A549 (cell line): Measurements from ENCODE around the gene ADO. TPM values are rescaled to one million over a fixed set of nuclear protein-coding genes. Genes with fewer than 3 reads are reported as not detected.

Experiments used
- ATAC-seq, 2 experiments: fragments of 200-7000 bp in 1 of 2; fragments of >200 bp in 1 of 2; cut with Nextera tagmentation in 1 of 2; cut with Tn5 transposase in 1 of 2; 3 replicates each; pipeline versions ENCODE4 v1.8.0 to v1.9.1; 2018 to 2020; ENCODE audit warnings: mild to moderate bottlenecking in 1 of 2, moderate library complexity in 1 of 2
- CTCF ChIA-PET: fragments of 300-600 bp; sonication (Branson Sonifier 250); formaldehyde crosslinking; extraction: SDS; loops from one replicate; lab custom pipeline; 2021; ENCODE audit warnings: antibody characterized with exemption, inconsistent platforms; lab: Yijun Ruan, JAX
- POLR2A ChIA-PET: fragments of 350-600 bp; formaldehyde crosslinking; extraction: SDS; loops from one replicate; lab custom pipeline; 2021; ENCODE audit warnings: antibody characterized with exemption, inconsistent platforms; lab: Yijun Ruan, JAX
- DNase-seq, 2 experiments: peaks; one replicate each; pipeline versions ENCODE4 v3.0.0 to v3.0.0-alpha.2; 2011 to 2016; ENCODE audit warnings: low read depth in 1 of 2, low spot score in 1 of 2
- FAIRE-seq: peaks from 2 replicates; lab custom pipeline; 2011; peaks lifted over from hg19 to GRCh38; lab: Jason Lieb, UNC
- H3K27ac ChIP-seq, 2 experiments: fragments of >200 bp; sonication (Bioruptor Twin); formaldehyde crosslinking; 3 replicates each; pipeline ENCODE4 v1.5.1; 2016 to 2017
- H3K4me1 ChIP-seq: fragments of >200 bp; sonication (Bioruptor Twin); formaldehyde crosslinking; 3 replicates; pipeline ENCODE4 v1.6.1; 2016
- H3K4me2 ChIP-seq: fragments of >200 bp; sonication (Bioruptor Twin); formaldehyde crosslinking; 3 replicates; pipeline ENCODE4 v1.6.1; 2016
- H3K4me3 ChIP-seq: fragments of >200 bp; sonication (Bioruptor Twin); formaldehyde crosslinking; 3 replicates; pipeline ENCODE4 v1.5.1; 2016
- H3K9me3 ChIP-seq: fragments of >200 bp; sonication (Bioruptor Twin); formaldehyde crosslinking; 3 replicates; pipeline ENCODE4 v1.6.1; 2016
- BCL3 ChIP-seq: fragments of >200 bp; sonication (Bioruptor Twin); formaldehyde crosslinking; IDR thresholded peaks from 3 replicates; pipeline ENCODE4 v1.6.1; 2016
- BHLHE40 ChIP-seq: IDR thresholded peaks from 2 replicates; pipeline ENCODE4 v1.6.1; 2012; ENCODE audit warnings: low read depth, low read length, inconsistent platforms
- CBX2 ChIP-seq: fragments of 200-600 bp; sonication (generic); IDR thresholded peaks from 2 replicates; pipeline ENCODE4 v1.6.1; 2016; ENCODE audit warnings: low read depth, mild to moderate bottlenecking, borderline replicate concordance
- CBX8 ChIP-seq: fragments of 200-600 bp; sonication (generic); IDR thresholded peaks from 2 replicates; pipeline ENCODE4 v1.6.1; 2016
- CHD2 ChIP-seq: fragments of 150-350 bp; IDR thresholded peaks from 2 replicates; pipeline ENCODE4 v1.6.1; 2014; ENCODE audit warnings: low read length; ENCODE audit not compliant: partially characterized antibody
- CTCF ChIP-seq: fragments of >200 bp; sonication (Bioruptor Twin); formaldehyde crosslinking; IDR thresholded peaks from 3 replicates; pipeline ENCODE4 v1.5.1; 2016
- EHF ChIP-seq: fragments of 250-450 bp; sonication (Bioruptor Pico); IDR thresholded peaks from 2 replicates; pipeline ENCODE4 v1.5.0; 2020; ENCODE audit warnings: mild to moderate bottlenecking
- EP300 ChIP-seq, 2 experiments: fragments of >200 bp; sonication (Bioruptor Twin); formaldehyde crosslinking; IDR thresholded peaks; 2 replicates in 1 of 2; 3 replicates in 1 of 2; pipeline ENCODE4 v1.6.1; 2016 to 2017
- ESRRA ChIP-seq: fragments of 150-350 bp; IDR thresholded peaks from 2 replicates; pipeline ENCODE4 v1.6.1; 2014; ENCODE audit warnings: mild to moderate bottlenecking, low read length, borderline replicate concordance
- FOSL2 ChIP-seq, 2 experiments: fragments of 450-650 bp in 1 of 2; fragments of >200 bp in 1 of 2; sonication (Bioruptor Twin) in 1 of 2; formaldehyde crosslinking; IDR thresholded peaks; 2 replicates each; pipeline versions ENCODE4 v1.5.0 to v1.6.1; 2016 to 2020; ENCODE audit warnings: mild to moderate bottlenecking in 1 of 2, moderate library complexity in 1 of 2
- HEYL ChIP-seq: fragments of 250-450 bp; sonication (Bioruptor Pico); IDR thresholded peaks from 2 replicates; pipeline ENCODE4 v1.8.0; 2021; ENCODE audit warnings: mild to moderate bottlenecking, moderate library complexity
- HOXA7 ChIP-seq: fragments of 250-450 bp; sonication (Bioruptor Pico); IDR thresholded peaks from 2 replicates; pipeline ENCODE4 v1.5.0; 2020; ENCODE audit warnings: mild to moderate bottlenecking, moderate library complexity
- HOXB5 ChIP-seq: fragments of 250-450 bp; sonication (Bioruptor Pico); IDR thresholded peaks from 2 replicates; pipeline ENCODE4 v1.5.0; 2020; ENCODE audit warnings: mild to moderate bottlenecking, moderate library complexity
- JUN ChIP-seq, 2 experiments: fragments of >200 bp; sonication (Bioruptor Twin); formaldehyde crosslinking; IDR thresholded peaks; 2 replicates in 1 of 2; 3 replicates in 1 of 2; pipeline ENCODE4 v1.6.1; 2016 to 2017
- KDM5A ChIP-seq: fragments of 200-600 bp; sonication (generic); IDR thresholded peaks from 2 replicates; pipeline ENCODE4 v1.6.1; 2016; ENCODE audit warnings: antibody characterized with exemption, mild to moderate bottlenecking
- MAFK ChIP-seq: fragments of 450-650 bp; IDR thresholded peaks from 2 replicates; pipeline ENCODE4 v1.6.1; 2014; ENCODE audit not compliant: partially characterized antibody
- MYC ChIP-seq: IDR thresholded peaks from 2 replicates; pipeline ENCODE4 v1.6.1; 2012; ENCODE audit warnings: mild to moderate bottlenecking, inconsistent platforms, low read length, improper control_type of control experiment, borderline replicate concordance
- NFE2L2 ChIP-seq: fragments of 150-350 bp; conservative IDR thresholded peaks from 2 replicates; pipeline ENCODE4 v1.6.1; 2014; ENCODE audit warnings: low read length
- PHF8 ChIP-seq: fragments of 200-600 bp; sonication (generic); IDR thresholded peaks from 2 replicates; pipeline ENCODE4 v1.6.1; 2016; ENCODE audit warnings: low read depth, mild to moderate bottlenecking, antibody characterized with exemption, moderate library complexity, borderline replicate concordance
- POLR2AphosphoS2 ChIP-seq: conservative IDR thresholded peaks from 2 replicates; pipeline ENCODE4 v1.6.1; 2012; ENCODE audit warnings: low read length, improper control_type of control experiment, inconsistent platforms
- RAD21 ChIP-seq, 2 experiments: fragments of >200 bp in 1 of 2; sonication (Bioruptor Twin) in 1 of 2; formaldehyde crosslinking in 1 of 2; IDR thresholded peaks in 1 of 2; conservative IDR thresholded peaks in 1 of 2; 2 replicates in 1 of 2; 3 replicates in 1 of 2; pipeline ENCODE4 v1.6.1; 2012 to 2018; ENCODE audit warnings: inconsistent platforms in 1 of 2
- RCOR1 ChIP-seq: fragments of 150-350 bp; IDR thresholded peaks from 2 replicates; pipeline ENCODE4 v1.6.1; 2014; ENCODE audit warnings: antibody characterized with exemption, low read length, low read depth
- SREBF2 ChIP-seq: fragments of 450-650 bp; IDR thresholded peaks from 2 replicates; pipeline ENCODE4 v1.6.1; 2014; ENCODE audit warnings: mild to moderate bottlenecking, moderate library complexity
- TFCP2L1 ChIP-seq: fragments of 250-450 bp; sonication (Bioruptor Pico); IDR thresholded peaks from 2 replicates; pipeline ENCODE4 v1.5.0; 2021; ENCODE audit warnings: mild to moderate bottlenecking
- TP53 ChIP-seq: fragments of 250-450 bp; sonication (Bioruptor Pico); IDR thresholded peaks from 2 replicates; pipeline ENCODE4 v1.5.0; 2021; ENCODE audit warnings: mild to moderate bottlenecking, moderate library complexity
- ZNF302 ChIP-seq: fragments of 250-450 bp; sonication (Bioruptor Pico); IDR thresholded peaks from 2 replicates; pipeline ENCODE4 v1.9.0; 2021; ENCODE audit warnings: inconsistent platforms, mild to moderate bottlenecking, moderate library complexity
- ZSCAN20 ChIP-seq: fragments of 250-450 bp; sonication (Bioruptor Pico); IDR thresholded peaks from 2 replicates; pipeline ENCODE4 v1.8.0; 2022; ENCODE audit warnings: mild to moderate bottlenecking, moderate library complexity
- WGBS: methylation state at CpG from one replicate; pipeline ENCODE4 v1.1.6; 2017; ENCODE audit errors: missing lambda C conversion rate; 5-methylcytosine and 5-hydroxymethylcytosine counted together
- polyA minus RNA-seq: library from RNA; depleted of rRNA, polyadenylated mRNA; stranded (reverse); fragments of >200 nt; gene quantifications from 2 replicates; pipeline ENCODE4 v1.2.3, GENCODE V29; 2011; rRNA and poly(A)+ RNA removed
- polyA plus RNA-seq, 4 experiments: library from polyadenylated mRNA; depleted of rRNA in 3 of 4; stranded (reverse); fragments of >200 nt; fragmentation: RNase III in 1 of 4; extraction: RNeasy Plus Mini Kit Qiagen cat#74134 plus additional on column Dnase treatment in 1 of 4; gene quantifications; 2 replicates in 3 of 4; 3 replicates in 1 of 4; pipeline ENCODE4 v1.2.3, GENCODE V29; 2011 to 2017
- TF ChIP-seq, protein P1 (sequence below): IDR thresholded peaks from 2 replicates; pipeline ENCODE4 v1.6.1; 2012
- TF ChIP-seq, protein P2 (sequence below): fragments of 250-450 bp; sonication (Bioruptor Pico); IDR thresholded peaks from 2 replicates; pipeline ENCODE4 v1.5.0; 2021; ENCODE audit warnings: mild to moderate bottlenecking, moderate library complexity, borderline replicate concordance
- TF ChIP-seq, protein P3 (sequence below): fragments of 250-450 bp; sonication (Bioruptor Pico); IDR thresholded peaks from 2 replicates; pipeline ENCODE4 v1.5.0; 2020; ENCODE audit warnings: low read depth, mild to moderate bottlenecking, moderate library complexity
- TF ChIP-seq, protein P4 (sequence below): fragments of >200 bp; sonication (Bioruptor Twin); formaldehyde crosslinking; IDR thresholded peaks from 2 replicates; pipeline ENCODE4 v1.6.1; 2016

The ADO gene
- 22.0 and 23.2 TPM in 2 replicates for polyA plus RNA-seq (2011; rRNA removed)
- 8.1 and 12.3 TPM in 2 replicates for polyA plus RNA-seq (2012; cell fraction: cytosol; rRNA removed)
- polyA plus RNA-seq (2012; cell fraction: nucleus; rRNA removed): 6.5 and 9.4 TPM in 2 replicates
- polyA plus RNA-seq (2017; fragmentation: RNase III; extraction: RNeasy Plus Mini Kit Qiagen cat#74134 plus additional on column Dnase treatment): 16.6 to 19.0 TPM (median 18.8 TPM) in 3 replicates
- 8.4 and 8.7 TPM in 2 replicates for polyA minus RNA-seq

GRCh38 chr10:62804356-62805230, at the start of gene ADO:
ADO (plus strand) TSS chr10:62804720; CDS start chr10:62805060, 340 bp downstream.
- ATAC-seq (peak; percentile 94), FAIRE-seq (no peak)
- TF ChIP-seq NFE2L2: no peak
- no peak for TF ChIP-seq RAD21 (conservative IDR thresholded peaks at IDR 0.05 in 1 of 2, IDR thresholded peaks at IDR 0.05 in 1 of 2)
- TF ChIP-seq ZSCAN20 (CRISPR knock-in tag): no peak
- TF ChIP-seq, protein P1, sequence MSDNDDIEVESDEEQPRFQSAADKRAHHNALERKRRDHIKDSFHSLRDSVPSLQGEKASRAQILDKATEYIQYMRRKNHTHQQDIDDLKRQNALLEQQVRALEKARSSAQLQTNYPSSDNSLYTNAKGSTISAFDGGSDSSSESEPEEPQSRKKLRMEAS: peak; percentile 87
- TF ChIP-seq ZNF302 (CRISPR knock-in tag): no peak
- no peak for TF ChIP-seq EP300 (IDR thresholded peaks at IDR 0.05)
- no peak for TF ChIP-seq RCOR1
- no peak for TF ChIP-seq HOXA7 (CRISPR knock-in tag)
- no peak for TF ChIP-seq KDM5A
- peak; percentile 86 for TF ChIP-seq MYC
- TF ChIP-seq MAFK: no peak
- TF ChIP-seq TFCP2L1: no peak
- no peak for TF ChIP-seq FOSL2 (IDR thresholded peaks at IDR 0.05)
- peak; percentile 19 for TF ChIP-seq FOSL2 (CRISPR knock-in tag; IDR thresholded peaks at IDR 0.05)
- TF ChIP-seq HEYL (CRISPR knock-in tag): no peak
- TF ChIP-seq ESRRA: no peak
- TF ChIP-seq, protein P2, sequence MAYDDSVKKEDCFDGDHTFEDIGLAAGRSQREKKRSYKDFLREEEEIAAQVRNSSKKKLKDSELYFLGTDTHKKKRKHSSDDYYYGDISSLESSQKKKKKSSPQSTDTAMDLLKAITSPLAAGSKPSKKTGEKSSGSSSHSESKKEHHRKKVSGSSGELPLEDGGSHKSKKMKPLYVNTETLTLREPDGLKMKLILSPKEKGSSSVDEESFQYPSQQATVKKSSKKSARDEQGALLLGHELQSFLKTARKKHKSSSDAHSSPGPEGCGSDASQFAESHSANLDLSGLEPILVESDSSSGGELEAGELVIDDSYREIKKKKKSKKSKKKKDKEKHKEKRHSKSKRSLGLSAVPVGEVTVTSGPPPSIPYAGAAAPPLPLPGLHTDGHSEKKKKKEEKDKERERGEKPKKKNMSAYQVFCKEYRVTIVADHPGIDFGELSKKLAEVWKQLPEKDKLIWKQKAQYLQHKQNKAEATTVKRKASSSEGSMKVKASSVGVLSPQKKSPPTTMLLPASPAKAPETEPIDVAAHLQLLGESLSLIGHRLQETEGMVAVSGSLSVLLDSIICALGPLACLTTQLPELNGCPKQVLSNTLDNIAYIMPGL (CRISPR knock-in tag): no peak
- TF ChIP-seq POLR2AphosphoS2: no peak
- no peak for TF ChIP-seq SREBF2
- no peak for TF ChIP-seq HOXB5 (CRISPR knock-in tag)
- peak; percentile 71; the same call in 2 of the 3 replicates for TF ChIP-seq BCL3
- TF ChIP-seq, protein P3, sequence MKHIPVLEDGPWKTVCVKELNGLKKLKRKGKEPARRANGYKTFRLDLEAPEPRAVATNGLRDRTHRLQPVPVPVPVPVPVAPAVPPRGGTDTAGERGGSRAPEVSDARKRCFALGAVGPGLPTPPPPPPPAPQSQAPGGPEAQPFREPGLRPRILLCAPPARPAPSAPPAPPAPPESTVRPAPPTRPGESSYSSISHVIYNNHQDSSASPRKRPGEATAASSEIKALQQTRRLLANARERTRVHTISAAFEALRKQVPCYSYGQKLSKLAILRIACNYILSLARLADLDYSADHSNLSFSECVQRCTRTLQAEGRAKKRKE (CRISPR knock-in tag): no peak
- TF ChIP-seq, protein P4, sequence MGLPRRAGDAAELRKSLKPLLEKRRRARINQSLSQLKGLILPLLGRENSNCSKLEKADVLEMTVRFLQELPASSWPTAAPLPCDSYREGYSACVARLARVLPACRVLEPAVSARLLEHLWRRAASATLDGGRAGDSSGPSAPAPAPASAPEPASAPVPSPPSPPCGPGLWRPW: no peak
- TF ChIP-seq EHF (CRISPR knock-in tag): no peak
- TF ChIP-seq CBX2: no peak
- TF ChIP-seq PHF8: peak; percentile 73; the same call in 1 of the 2 replicates
- peak; percentile 58; the same call in 1 of the 2 replicates for TF ChIP-seq TP53 (CRISPR knock-in tag)
- no peak for TF ChIP-seq BHLHE40
- TF ChIP-seq CTCF: no peak
- TF ChIP-seq CBX8: no peak
- no peak for TF ChIP-seq CHD2
- peak; percentile 48 to 73; a peak in 3 of 5 replicates for TF ChIP-seq JUN (IDR thresholded peaks at IDR 0.05)

More at GRCh38 chr10:62804356-62805230, at the start of gene ADO:
- Histone ChIP-seq H3K4me2 (peak within 1 kb of the TSS; percentile 86), H3K4me1 (peaks cover 25% of the 10 kb centered on the region), H3K27ac (peak within 1 kb of the TSS; percentile 97 to 100), H3K9me3 (no peaks in the 10 kb centered on the region), H3K4me3 (peak within 1 kb of the TSS; percentile 94)
- CTCF ChIA-PET: interaction anchor here (0.8 to 1.5 kb wide), 4 partner anchors 13 to 211 kb away, joined by 3 to 5 read pairs (median 4); no protein-coding TSS in a partner anchor
- under 1% methylated on average over 33 of the region's 87 CpGs for WGBS
- peak; percentile 84 to 91 for DNase-seq
- POLR2A ChIA-PET: interaction anchor here (0.7 to 1.9 kb wide), 3 partner anchors 13 to 194 kb away, joined by 3 to 14 read pairs (median 4); partner anchors contain the start of gene EGR2
